Bronchial smooth muscle cell (primary cell): ENCODE measurements around the gene LSM3. TPM values are rescaled to one million over a fixed set of nuclear protein-coding genes. Genes with fewer than 3 reads are reported as not detected.

Source experiments
- total RNA-seq: library from RNA; depleted of rRNA; stranded (reverse); fragments of >200 nt; gene quantifications from 2 replicates; pipeline ENCODE4 v1.2.1, GENCODE V29; 2014

The LSM3 gene
- total RNA-seq = 7.8 and 9.0 TPM in 2 replicates

DNA sequence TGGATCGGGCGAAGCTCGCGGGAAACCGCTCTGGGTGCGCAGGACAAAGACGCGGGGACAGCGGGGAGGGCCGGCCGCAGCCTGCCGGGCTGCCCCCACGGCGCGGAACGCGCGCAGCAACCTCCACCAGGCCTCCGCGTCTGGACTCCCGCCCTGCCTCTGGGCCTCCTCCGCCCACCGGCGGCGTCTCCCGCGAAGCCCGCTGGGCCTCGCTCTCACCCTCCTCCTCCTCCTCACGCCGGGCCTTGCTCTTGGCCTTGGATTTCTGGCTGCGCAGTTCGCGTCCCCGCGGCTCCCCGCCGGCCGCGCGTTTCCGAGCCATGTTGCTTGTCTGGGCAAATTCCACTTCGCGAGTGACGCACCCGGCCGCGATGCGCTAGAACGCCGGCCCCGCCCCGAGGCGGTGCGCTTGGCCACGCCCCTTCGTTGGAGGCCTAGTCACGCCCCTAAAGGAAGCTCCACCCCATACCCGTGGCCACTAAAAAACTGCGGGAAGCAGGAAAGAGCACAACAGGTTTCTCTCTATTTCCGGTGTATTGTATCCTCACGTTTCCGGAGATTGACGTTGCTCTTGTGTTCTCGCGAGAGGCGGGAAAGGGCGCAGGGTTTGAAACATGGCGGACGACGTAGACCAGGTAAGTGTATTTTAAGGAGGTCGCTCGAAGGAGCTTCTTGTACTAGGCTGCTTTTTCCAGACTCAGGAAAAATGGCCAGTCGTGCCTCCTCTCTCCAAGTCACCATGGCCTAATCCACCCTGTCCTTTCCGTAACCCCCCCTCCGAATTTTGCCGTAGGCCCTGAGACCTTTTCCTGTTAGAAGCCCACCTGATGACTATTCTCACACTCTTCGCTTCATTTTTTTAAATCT lies at the start of gene LSM3, which contains the start of gene XPC:
Gene LSM3, plus strand, starts transcription at position 571 of the 867 bp plus-strand sequence. Its CDS starts 44 bp downstream, at position 615.
Gene XPC, minus strand, starts transcription at position 355 of the 867 bp plus-strand sequence. Its CDS starts 33 bp downstream, at position 322.

Other genes starting within 250 kb of the LSM3 start
- gene CHCHD4, start 53.9 kb upstream of the LSM3 start, total RNA-seq = 9.5 and 10.1 TPM in 2 replicates
- 73.4 and 97.6 TPM in 2 replicates for gene TMEM43, start 53.8 kb upstream of the LSM3 start, total RNA-seq
- 61.8 and 95.1 TPM in 2 replicates for gene XPC, start 216 bp upstream of the LSM3 start, total RNA-seq
- gene SLC6A6, start 223.8 kb downstream of the LSM3 start, total RNA-seq = 11.0 and 23.9 TPM in 2 replicates